ENCODE results near the gene TINAG. TPM values are rescaled to one million over a fixed set of nuclear protein-coding genes. Genes with fewer than 3 reads are reported as not detected.

TINAG gene
- total and polyA plus RNA-seq, 10 of the 15 experiments (the other 5 are each of a cell fraction or from before 2014, with no cell fraction given): 0.26 to 7.7 (median 0.95) TPM

DNA sequence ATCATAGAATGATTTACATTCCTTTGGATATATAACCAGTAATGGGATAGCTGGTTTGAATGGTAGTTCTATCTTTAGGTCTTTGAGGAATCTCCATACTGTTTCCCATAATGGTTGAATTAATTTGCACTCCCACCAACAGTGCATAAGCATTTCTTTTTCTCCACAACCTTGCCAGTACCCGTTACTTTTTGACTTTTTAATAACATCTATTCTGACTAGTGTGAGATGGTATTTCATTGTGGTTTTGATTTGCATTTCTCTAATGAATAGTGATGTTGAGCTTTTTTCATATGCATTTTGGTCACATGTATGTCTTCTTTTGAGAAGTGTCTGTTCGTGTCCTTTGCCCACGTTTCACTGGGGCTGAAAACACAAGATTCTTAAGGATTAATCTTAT is 107.3 kb downstream of the TINAG start:
- Histone ChIP-seq H3K36me3 (ENCODE audit: control insufficient read depth in 2 of 2, insufficient read depth in 2 of 2, low read length in 1 of 2) (no peaks in the 10 kb centered on the region), H2AFZ (ENCODE audit: control insufficient read depth, low read depth, low read length) (no peak overlapping the region), H4K20me1 (ENCODE audit: control insufficient read depth, insufficient read depth) (no peaks in the 10 kb centered on the region), H3K79me2 (ENCODE audit: control insufficient read depth, insufficient read depth, low read length) (no peaks in the 10 kb centered on the region), H3K4me1 (ENCODE audit: control insufficient read depth, insufficient read depth, low read length) (no peaks in the 10 kb centered on the region), H3K9me3 (replicated peaks; ENCODE audit: control insufficient read depth, insufficient read depth, low read length) (no peaks in the 10 kb centered on the region), H3K27me3 (replicated peaks in 1 of 2; ENCODE audit: control insufficient read depth in 2 of 2, insufficient read depth in 2 of 2, low read length in 1 of 2) (no peaks in the 10 kb centered on the region), H3K27ac (ENCODE audit: control insufficient read depth, insufficient read depth) (no peak overlapping the region), H3K9ac (ENCODE audit: control insufficient read depth, insufficient read depth, low read length) (no peak overlapping the region), H3K4me2 (ENCODE audit: control insufficient read depth, insufficient read depth) (no peak overlapping the region), H3K4me3 (no peak overlapping the region)
- RAD21 ChIA-PET (ENCODE audit: unreplicated experiment): no interaction called here
- 33% methylated on average over 3 of the region's 3 CpGs for WGBS (ENCODE audit: insufficient coverage, insufficient replicate concordance, low lambda C conversion rate, missing lambda C conversion rate)
- intact Hi-C loops (cut with micrococcal nuclease; ENCODE audit: unreplicated experiment): no loop called here
- TF ChIP-seq SMAD5 (IDR thresholded peaks at IDR 0.05; ENCODE audit: low read depth) (no peak), ATF7 (IDR thresholded peaks at IDR 0.05; ENCODE audit: low read depth) (no peak), FOXM1 (IDR thresholded peaks at IDR 0.05; ENCODE audit: low read depth, low read length) (no peak)
- TF ChIP-seq, protein P1, sequence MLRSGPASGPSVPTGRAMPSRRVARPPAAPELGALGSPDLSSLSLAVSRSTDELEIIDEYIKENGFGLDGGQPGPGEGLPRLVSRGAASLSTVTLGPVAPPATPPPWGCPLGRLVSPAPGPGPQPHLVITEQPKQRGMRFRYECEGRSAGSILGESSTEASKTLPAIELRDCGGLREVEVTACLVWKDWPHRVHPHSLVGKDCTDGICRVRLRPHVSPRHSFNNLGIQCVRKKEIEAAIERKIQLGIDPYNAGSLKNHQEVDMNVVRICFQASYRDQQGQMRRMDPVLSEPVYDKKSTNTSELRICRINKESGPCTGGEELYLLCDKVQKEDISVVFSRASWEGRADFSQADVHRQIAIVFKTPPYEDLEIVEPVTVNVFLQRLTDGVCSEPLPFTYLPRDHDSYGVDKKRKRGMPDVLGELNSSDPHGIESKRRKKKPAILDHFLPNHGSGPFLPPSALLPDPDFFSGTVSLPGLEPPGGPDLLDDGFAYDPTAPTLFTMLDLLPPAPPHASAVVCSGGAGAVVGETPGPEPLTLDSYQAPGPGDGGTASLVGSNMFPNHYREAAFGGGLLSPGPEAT (IDR thresholded peaks at IDR 0.05; ENCODE audit: low read depth): no peak
- DNase-seq (ENCODE audit: low read depth, low spot score) (no peak), ATAC-seq (no peak), FAIRE-seq (no peak)
- CTCF ChIA-PET: no interaction called here
- SMC1A ChIA-PET (ENCODE audit: uncharacterized antibody, unreplicated experiment): no interaction called here
- POLR2A ChIA-PET: no interaction called here
- no TSS peak for BruUV-seq (replicated peaks)
- in situ Hi-C loops (cut with MboI): no loop called here

DNA sequence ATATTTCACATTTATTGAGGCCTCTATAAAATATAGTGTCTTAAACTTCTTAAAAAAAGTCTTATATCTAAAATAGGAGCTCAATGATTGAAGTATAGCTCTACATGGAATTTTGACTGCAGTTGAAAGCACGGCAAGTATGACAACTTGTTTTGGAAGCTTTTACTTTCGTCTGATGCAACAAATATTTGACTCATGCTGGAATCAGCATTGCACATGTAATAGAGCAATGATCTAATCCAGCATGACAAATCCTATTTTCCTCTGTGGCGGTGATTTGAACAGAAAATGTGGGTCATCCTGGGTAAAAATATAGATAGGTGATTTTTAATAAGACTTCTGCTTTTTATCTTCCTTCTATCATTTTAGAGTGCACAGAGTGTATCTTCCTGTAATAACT is 111.6 kb downstream of the TINAG start:
- Histone ChIP-seq H3K36me3 (ENCODE audit: control insufficient read depth in 2 of 2, insufficient read depth in 2 of 2, low read length in 1 of 2) (no peaks in the 10 kb centered on the region), H3K9ac (ENCODE audit: control insufficient read depth, insufficient read depth, low read length) (no peak overlapping the region), H3K4me3 (no peak overlapping the region), H3K4me1 (ENCODE audit: control insufficient read depth, insufficient read depth, low read length) (no peaks in the 10 kb centered on the region), H3K9me3 (replicated peaks; ENCODE audit: control insufficient read depth, insufficient read depth, low read length) (no peaks in the 10 kb centered on the region), H2AFZ (ENCODE audit: control insufficient read depth, low read depth, low read length) (no peak overlapping the region), H3K79me2 (ENCODE audit: control insufficient read depth, insufficient read depth, low read length) (no peaks in the 10 kb centered on the region), H3K4me2 (ENCODE audit: control insufficient read depth, insufficient read depth) (no peak overlapping the region), H3K27ac (ENCODE audit: control insufficient read depth, insufficient read depth) (no peak overlapping the region), H3K27me3 (replicated peaks in 1 of 2; ENCODE audit: control insufficient read depth in 2 of 2, insufficient read depth in 2 of 2, low read length in 1 of 2) (no peaks in the 10 kb centered on the region), H4K20me1 (ENCODE audit: control insufficient read depth, insufficient read depth) (no peaks in the 10 kb centered on the region)
- CTCF ChIA-PET: no interaction called here
- no TSS peak for BruUV-seq (replicated peaks)
- TF ChIP-seq, protein P2, sequence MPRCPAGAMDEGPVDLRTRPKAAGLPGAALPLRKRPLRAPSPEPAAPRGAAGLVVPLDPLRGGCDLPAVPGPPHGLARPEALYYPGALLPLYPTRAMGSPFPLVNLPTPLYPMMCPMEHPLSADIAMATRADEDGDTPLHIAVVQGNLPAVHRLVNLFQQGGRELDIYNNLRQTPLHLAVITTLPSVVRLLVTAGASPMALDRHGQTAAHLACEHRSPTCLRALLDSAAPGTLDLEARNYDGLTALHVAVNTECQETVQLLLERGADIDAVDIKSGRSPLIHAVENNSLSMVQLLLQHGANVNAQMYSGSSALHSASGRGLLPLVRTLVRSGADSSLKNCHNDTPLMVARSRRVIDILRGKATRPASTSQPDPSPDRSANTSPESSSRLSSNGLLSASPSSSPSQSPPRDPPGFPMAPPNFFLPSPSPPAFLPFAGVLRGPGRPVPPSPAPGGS (IDR thresholded peaks at IDR 0.05; ENCODE audit: borderline replicate concordance, insufficient read depth, low read depth, low read length, poor library complexity, severe bottlenecking): peak; percentile 30
- TF ChIP-seq MTA3 (IDR thresholded peaks at IDR 0.05; ENCODE audit: borderline replicate concordance, low read length): no peak
- SMC1A ChIA-PET (ENCODE audit: uncharacterized antibody, unreplicated experiment): no interaction called here
- ATAC-seq (no peak), FAIRE-seq (no peak), DNase-seq (ENCODE audit: low read depth, low spot score) (no peak)
- intact Hi-C loops (cut with micrococcal nuclease; ENCODE audit: unreplicated experiment): no loop called here
- in situ Hi-C loops (cut with MboI): no loop called here
- 42% methylated on average over 3 of the region's 3 CpGs for WGBS (ENCODE audit: insufficient coverage, insufficient replicate concordance, low lambda C conversion rate, missing lambda C conversion rate)
- POLR2A ChIA-PET: interaction anchor here (0.6 kb wide), 1 partner anchor 1487 kb away, joined by 3 read pairs; no protein-coding TSS in a partner anchor
- RAD21 ChIA-PET (ENCODE audit: unreplicated experiment): no interaction called here
